Measurements from ENCODE around the gene MSANTD3. TPM values are rescaled to one million over a fixed set of nuclear protein-coding genes. Genes with fewer than 3 reads are reported as not detected.

MSANTD3 gene
- total RNA-seq, 3 donors from 2014 or later (not counting 1 experiment from before 2014, with no cell fraction given): 11.3 to 15.6 (median 14.2) TPM

GRCh38 chr9:100394816-100395215, 32.1 kb upstream of the MSANTD3 start:
- WGBS (ENCODE audit: insufficient coverage): 55% methylated on average over 2 of the region's 2 CpGs
- ATAC-seq: no peak
- Mint-ChIP-seq H3K27ac (no peak overlapping the region), H3K4me3 (no peak overlapping the region), H3K9me3 (no peaks in the 10 kb centered on the region), H3K27me3 (ENCODE audit: low read depth in 2 of 2) (no peaks in the 10 kb centered on the region), H3K4me1 (no peaks in the 10 kb centered on the region), H3K36me3 (no peaks in the 10 kb centered on the region)
- no peaks in the 10 kb centered on the region for H3K27me3 ChIP-seq (ENCODE audit: control insufficient read depth, insufficient read depth, low read length)
- no peaks in the 10 kb centered on the region for H3K4me1 ChIP-seq (ENCODE audit: control insufficient read depth, insufficient read depth, low read length)
- DNase-seq: no peak
- no peaks in the 10 kb centered on the region for H3K36me3 ChIP-seq (ENCODE audit: control insufficient read depth, insufficient read depth, low read length)
- H3K4me3 ChIP-seq (ENCODE audit: low read length): no peak overlapping the region
- no peak for TF ChIP-seq CTCF (IDR thresholded peaks at IDR 0.05)
- H3K27ac ChIP-seq (ENCODE audit: low read length): no peak overlapping the region
- intact Hi-C loops (cut with micrococcal nuclease): no loop called here
- H3K9me3 ChIP-seq (ENCODE audit: control insufficient read depth, insufficient read depth, low read length): no peaks in the 10 kb centered on the region

- Histone ChIP-seq H3K4me3 (ENCODE audit: low read length) (no peak overlapping the region), H3K4me1 (ENCODE audit: control insufficient read depth, insufficient read depth, low read length) (no peaks in the 10 kb centered on the region), H3K36me3 (ENCODE audit: control insufficient read depth, insufficient read depth, low read length) (no peaks in the 10 kb centered on the region), H3K27ac (ENCODE audit: low read length) (no peak overlapping the region), H3K9me3 (ENCODE audit: control insufficient read depth, insufficient read depth, low read length) (no peaks in the 10 kb centered on the region), H3K27me3 (ENCODE audit: control insufficient read depth, insufficient read depth, low read length) (peaks cover 4% of the 10 kb centered on the region)
- H3K4me3 Mint-ChIP-seq: no peak overlapping the region
- 100% methylated on average over 4 of the region's 9 CpGs for WGBS (ENCODE audit: insufficient coverage)
- no peak overlapping the region for H3K27ac Mint-ChIP-seq
- ATAC-seq (no peak), DNase-seq (no peak)
- TF ChIP-seq CTCF (IDR thresholded peaks at IDR 0.05): no peak
- no peaks in the 10 kb centered on the region for H3K4me1 Mint-ChIP-seq
- peaks cover 8 to 15% of the 10 kb centered on the region in 2 donors for H3K27me3 Mint-ChIP-seq (ENCODE audit: low read depth in 2 of 2)
- no peaks in the 10 kb centered on the region for H3K36me3 Mint-ChIP-seq
- no peaks in the 10 kb centered on the region for H3K9me3 Mint-ChIP-seq
- intact Hi-C loops (cut with micrococcal nuclease): no loop called here
Observed at GRCh38 chr9:100396769-100397168, 30.2 kb upstream of the MSANTD3 start.

GRCh38 chr9:100397529-100398266, 29.2 kb upstream of the MSANTD3 start:
- no peak overlapping the region for H3K4me3 Mint-ChIP-seq
- no peaks in the 10 kb centered on the region for H3K4me1 Mint-ChIP-seq
- Histone ChIP-seq H3K4me1 (ENCODE audit: control insufficient read depth, insufficient read depth, low read length) (no peaks in the 10 kb centered on the region), H3K27ac (ENCODE audit: low read length) (no peak overlapping the region), H3K9me3 (ENCODE audit: control insufficient read depth, insufficient read depth, low read length) (no peaks in the 10 kb centered on the region), H3K27me3 (ENCODE audit: control insufficient read depth, insufficient read depth, low read length) (peaks cover 4% of the 10 kb centered on the region), H3K4me3 (ENCODE audit: low read length) (no peak overlapping the region), H3K36me3 (ENCODE audit: control insufficient read depth, insufficient read depth, low read length) (no peaks in the 10 kb centered on the region)
- intact Hi-C loops (cut with micrococcal nuclease): no loop called here
- DNase-seq (no peak), ATAC-seq (no peak)
- H3K27me3 Mint-ChIP-seq (ENCODE audit: low read depth in 2 of 2): peaks cover 8 to 16% of the 10 kb centered on the region in 2 donors
- no peak for TF ChIP-seq CTCF (IDR thresholded peaks at IDR 0.05)
- WGBS (ENCODE audit: insufficient coverage): 89% methylated on average over 2 of the region's 3 CpGs
- H3K36me3 Mint-ChIP-seq: no peaks in the 10 kb centered on the region
- H3K9me3 Mint-ChIP-seq: no peaks in the 10 kb centered on the region
- H3K27ac Mint-ChIP-seq: no peak overlapping the region

GRCh38 chr9:100401042-100401441, 25.9 kb upstream of the MSANTD3 start:
- Histone ChIP-seq H3K27ac (ENCODE audit: low read length) (no peak overlapping the region), H3K27me3 (ENCODE audit: control insufficient read depth, insufficient read depth, low read length) (peaks cover 4% of the 10 kb centered on the region), H3K4me1 (ENCODE audit: control insufficient read depth, insufficient read depth, low read length) (no peaks in the 10 kb centered on the region), H3K4me3 (ENCODE audit: low read length) (no peak overlapping the region), H3K9me3 (ENCODE audit: control insufficient read depth, insufficient read depth, low read length) (no peaks in the 10 kb centered on the region), H3K36me3 (ENCODE audit: control insufficient read depth, insufficient read depth, low read length) (no peaks in the 10 kb centered on the region)
- Mint-ChIP-seq H3K27ac (no peak overlapping the region), H3K9me3 (no peaks in the 10 kb centered on the region), H3K4me1 (no peaks in the 10 kb centered on the region), H3K27me3 (ENCODE audit: low read depth in 2 of 2) (peaks cover 15 to 25% of the 10 kb centered on the region in 2 donors), H3K36me3 (no peaks in the 10 kb centered on the region), H3K4me3 (no peak overlapping the region)
- no peak for ATAC-seq
- no peak for TF ChIP-seq CTCF (IDR thresholded peaks at IDR 0.05)
- intact Hi-C loops (cut with micrococcal nuclease): no loop called here
- WGBS (ENCODE audit: insufficient coverage): 89% methylated on average over 1 of the region's 1 CpG
- no peak for DNase-seq
